ENCODE results near the gene ZSCAN18.

DNA sequence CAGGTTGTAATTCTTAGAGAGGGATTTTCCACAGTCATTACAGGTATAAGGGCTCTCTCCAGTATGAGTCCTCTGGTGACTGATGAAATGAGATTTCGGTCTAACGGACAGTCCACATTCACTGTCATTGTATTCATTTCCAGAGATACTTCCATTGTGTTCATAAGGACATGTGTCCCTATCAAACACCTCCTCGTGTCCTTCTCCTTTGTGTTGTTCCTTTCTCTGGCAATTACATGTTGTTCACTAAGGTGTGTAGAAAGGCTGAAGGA, 10.5 kb upstream of the ZSCAN18 start:
- TF ChIP-seq, protein P1, sequence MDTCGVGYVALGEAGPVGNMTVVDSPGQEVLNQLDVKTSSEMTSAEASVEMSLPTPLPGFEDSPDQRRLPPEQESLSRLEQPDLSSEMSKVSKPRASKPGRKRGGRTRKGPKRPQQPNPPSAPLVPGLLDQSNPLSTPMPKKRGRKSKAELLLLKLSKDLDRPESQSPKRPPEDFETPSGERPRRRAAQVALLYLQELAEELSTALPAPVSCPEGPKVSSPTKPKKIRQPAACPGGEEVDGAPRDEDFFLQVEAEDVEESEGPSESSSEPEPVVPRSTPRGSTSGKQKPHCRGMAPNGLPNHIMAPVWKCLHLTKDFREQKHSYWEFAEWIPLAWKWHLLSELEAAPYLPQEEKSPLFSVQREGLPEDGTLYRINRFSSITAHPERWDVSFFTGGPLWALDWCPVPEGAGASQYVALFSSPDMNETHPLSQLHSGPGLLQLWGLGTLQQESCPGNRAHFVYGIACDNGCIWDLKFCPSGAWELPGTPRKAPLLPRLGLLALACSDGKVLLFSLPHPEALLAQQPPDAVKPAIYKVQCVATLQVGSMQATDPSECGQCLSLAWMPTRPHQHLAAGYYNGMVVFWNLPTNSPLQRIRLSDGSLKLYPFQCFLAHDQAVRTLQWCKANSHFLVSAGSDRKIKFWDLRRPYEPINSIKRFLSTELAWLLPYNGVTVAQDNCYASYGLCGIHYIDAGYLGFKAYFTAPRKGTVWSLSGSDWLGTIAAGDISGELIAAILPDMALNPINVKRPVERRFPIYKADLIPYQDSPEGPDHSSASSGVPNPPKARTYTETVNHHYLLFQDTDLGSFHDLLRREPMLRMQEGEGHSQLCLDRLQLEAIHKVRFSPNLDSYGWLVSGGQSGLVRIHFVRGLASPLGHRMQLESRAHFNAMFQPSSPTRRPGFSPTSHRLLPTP (IDR thresholded peaks at IDR 0.05; ENCODE audit: borderline replicate concordance, extremely low read depth, insufficient read length): no peak
- TF ChIP-seq ZZZ3 (IDR thresholded peaks at IDR 0.05) (no peak), ILF3 (IDR thresholded peaks at IDR 0.05; ENCODE audit: borderline replicate concordance) (no peak), POLR2AphosphoS5 (IDR thresholded peaks at IDR 0.05; ENCODE audit: control insufficient read depth, insufficient read depth, low read depth, low read length) (no peak), ZNF23 (CRISPR knock-in tag; IDR thresholded peaks at IDR 0.05) (no peak), POLR2B (IDR thresholded peaks at IDR 0.05; ENCODE audit: low read depth, partially characterized antibody) (no peak)
- TF ChIP-seq, protein P2, sequence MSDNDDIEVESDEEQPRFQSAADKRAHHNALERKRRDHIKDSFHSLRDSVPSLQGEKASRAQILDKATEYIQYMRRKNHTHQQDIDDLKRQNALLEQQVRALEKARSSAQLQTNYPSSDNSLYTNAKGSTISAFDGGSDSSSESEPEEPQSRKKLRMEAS (CRISPR knock-in tag; IDR thresholded peaks at IDR 0.05): no peak
- TF ChIP-seq, protein P3, sequence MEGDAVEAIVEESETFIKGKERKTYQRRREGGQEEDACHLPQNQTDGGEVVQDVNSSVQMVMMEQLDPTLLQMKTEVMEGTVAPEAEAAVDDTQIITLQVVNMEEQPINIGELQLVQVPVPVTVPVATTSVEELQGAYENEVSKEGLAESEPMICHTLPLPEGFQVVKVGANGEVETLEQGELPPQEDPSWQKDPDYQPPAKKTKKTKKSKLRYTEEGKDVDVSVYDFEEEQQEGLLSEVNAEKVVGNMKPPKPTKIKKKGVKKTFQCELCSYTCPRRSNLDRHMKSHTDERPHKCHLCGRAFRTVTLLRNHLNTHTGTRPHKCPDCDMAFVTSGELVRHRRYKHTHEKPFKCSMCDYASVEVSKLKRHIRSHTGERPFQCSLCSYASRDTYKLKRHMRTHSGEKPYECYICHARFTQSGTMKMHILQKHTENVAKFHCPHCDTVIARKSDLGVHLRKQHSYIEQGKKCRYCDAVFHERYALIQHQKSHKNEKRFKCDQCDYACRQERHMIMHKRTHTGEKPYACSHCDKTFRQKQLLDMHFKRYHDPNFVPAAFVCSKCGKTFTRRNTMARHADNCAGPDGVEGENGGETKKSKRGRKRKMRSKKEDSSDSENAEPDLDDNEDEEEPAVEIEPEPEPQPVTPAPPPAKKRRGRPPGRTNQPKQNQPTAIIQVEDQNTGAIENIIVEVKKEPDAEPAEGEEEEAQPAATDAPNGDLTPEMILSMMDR (IDR thresholded peaks at IDR 0.05 in 2 of 3, conservative IDR thresholded peaks at IDR 0.05 in 1 of 3; ENCODE audit: insufficient read depth in 2 of 3, low read depth in 1 of 3, low read length in 3 of 3): no peak
- TF ChIP-seq, protein P4, sequence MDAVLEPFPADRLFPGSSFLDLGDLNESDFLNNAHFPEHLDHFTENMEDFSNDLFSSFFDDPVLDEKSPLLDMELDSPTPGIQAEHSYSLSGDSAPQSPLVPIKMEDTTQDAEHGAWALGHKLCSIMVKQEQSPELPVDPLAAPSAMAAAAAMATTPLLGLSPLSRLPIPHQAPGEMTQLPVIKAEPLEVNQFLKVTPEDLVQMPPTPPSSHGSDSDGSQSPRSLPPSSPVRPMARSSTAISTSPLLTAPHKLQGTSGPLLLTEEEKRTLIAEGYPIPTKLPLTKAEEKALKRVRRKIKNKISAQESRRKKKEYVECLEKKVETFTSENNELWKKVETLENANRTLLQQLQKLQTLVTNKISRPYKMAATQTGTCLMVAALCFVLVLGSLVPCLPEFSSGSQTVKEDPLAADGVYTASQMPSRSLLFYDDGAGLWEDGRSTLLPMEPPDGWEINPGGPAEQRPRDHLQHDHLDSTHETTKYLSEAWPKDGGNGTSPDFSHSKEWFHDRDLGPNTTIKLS (IDR thresholded peaks at IDR 0.05; ENCODE audit: borderline replicate concordance, low read depth): no peak
- TF ChIP-seq, protein P5, sequence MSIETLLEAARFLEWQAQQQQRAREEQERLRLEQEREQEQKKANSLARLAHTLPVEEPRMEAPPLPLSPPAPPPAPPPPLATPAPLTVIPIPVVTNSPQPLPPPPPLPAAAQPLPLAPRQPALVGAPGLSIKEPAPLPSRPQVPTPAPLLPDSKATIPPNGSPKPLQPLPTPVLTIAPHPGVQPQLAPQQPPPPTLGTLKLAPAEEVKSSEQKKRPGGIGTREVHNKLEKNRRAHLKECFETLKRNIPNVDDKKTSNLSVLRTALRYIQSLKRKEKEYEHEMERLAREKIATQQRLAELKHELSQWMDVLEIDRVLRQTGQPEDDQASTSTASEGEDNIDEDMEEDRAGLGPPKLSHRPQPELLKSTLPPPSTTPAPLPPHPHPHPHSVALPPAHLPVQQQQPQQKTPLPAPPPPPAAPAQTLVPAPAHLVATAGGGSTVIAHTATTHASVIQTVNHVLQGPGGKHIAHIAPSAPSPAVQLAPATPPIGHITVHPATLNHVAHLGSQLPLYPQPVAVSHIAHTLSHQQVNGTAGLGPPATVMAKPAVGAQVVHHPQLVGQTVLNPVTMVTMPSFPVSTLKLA (conservative IDR thresholded peaks at IDR 0.05): no peak
- TF ChIP-seq, protein P6, sequence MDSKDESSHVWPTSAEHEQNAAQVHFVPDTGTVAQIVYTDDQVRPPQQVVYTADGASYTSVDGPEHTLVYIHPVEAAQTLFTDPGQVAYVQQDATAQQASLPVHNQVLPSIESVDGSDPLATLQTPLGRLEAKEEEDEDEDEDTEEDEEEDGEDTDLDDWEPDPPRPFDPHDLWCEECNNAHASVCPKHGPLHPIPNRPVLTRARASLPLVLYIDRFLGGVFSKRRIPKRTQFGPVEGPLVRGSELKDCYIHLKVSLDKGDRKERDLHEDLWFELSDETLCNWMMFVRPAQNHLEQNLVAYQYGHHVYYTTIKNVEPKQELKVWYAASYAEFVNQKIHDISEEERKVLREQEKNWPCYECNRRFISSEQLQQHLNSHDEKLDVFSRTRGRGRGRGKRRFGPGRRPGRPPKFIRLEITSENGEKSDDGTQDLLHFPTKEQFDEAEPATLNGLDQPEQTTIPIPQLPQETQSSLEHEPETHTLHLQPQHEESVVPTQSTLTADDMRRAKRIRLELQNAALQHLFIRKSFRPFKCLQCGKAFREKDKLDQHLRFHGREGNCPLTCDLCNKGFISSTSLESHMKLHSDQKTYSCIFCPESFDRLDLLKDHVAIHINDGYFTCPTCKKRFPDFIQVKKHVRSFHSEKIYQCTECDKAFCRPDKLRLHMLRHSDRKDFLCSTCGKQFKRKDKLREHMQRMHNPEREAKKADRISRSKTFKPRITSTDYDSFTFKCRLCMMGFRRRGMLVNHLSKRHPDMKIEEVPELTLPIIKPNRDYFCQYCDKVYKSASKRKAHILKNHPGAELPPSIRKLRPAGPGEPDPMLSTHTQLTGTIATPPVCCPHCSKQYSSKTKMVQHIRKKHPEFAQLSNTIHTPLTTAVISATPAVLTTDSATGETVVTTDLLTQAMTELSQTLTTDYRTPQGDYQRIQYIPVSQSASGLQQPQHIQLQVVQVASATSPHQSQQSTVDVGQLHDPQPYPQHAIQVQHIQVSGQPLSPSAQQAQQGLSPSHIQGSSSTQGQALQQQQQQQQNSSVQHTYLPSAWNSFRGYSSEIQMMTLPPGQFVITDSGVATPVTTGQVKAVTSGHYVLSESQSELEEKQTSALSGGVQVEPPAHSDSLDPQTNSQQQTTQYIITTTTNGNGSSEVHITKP (IDR thresholded peaks at IDR 0.05; ENCODE audit: partially characterized antibody): no peak
